GM19455 (cell line): ENCODE data around the gene MRPL32.

Experiments
- ATAC-seq: cut with Tn5 transposase; IDR thresholded peaks from one replicate; pipeline ENCODE4 v1.9.1; 2021; ENCODE audit not compliant: unreplicated experiment

Gene MRPL32

GRCh38 chr7:42964293-42964692, 32.1 kb downstream of the MRPL32 start:
- no peak for ATAC-seq

- no peak for ATAC-seq
Observed at GRCh38 chr7:42964849-42965805, 33.0 kb downstream of the MRPL32 start.

- no peak for ATAC-seq
Observed at GRCh38 chr7:42967391-42967790, 35.2 kb downstream of the MRPL32 start.

GRCh38 chr7:42972699-42973500, 40.7 kb downstream of the MRPL32 start:
- ATAC-seq = no peak

GRCh38 chr7:42976371-42976770, 44.2 kb downstream of the MRPL32 start:
- ATAC-seq = no peak

- ATAC-seq = no peak
Observed at GRCh38 chr7:42978496-42978895, 46.3 kb downstream of the MRPL32 start.

- no peak for ATAC-seq
Observed at GRCh38 chr7:42980084-42980483, 47.9 kb downstream of the MRPL32 start.

- ATAC-seq = no peak
Observed at GRCh38 chr7:42980514-42980913, 48.3 kb downstream of the MRPL32 start.

GRCh38 chr7:42981601-42982000, 49.4 kb downstream of the MRPL32 start:
- no peak for ATAC-seq

- no peak for ATAC-seq
Observed at GRCh38 chr7:42982604-42983115, 50.5 kb downstream of the MRPL32 start.

GRCh38 chr7:42984137-42984536, 52.0 kb downstream of the MRPL32 start:
- ATAC-seq = no peak

- no peak for ATAC-seq
Observed at GRCh38 chr7:42986213-42986612, 54.0 kb downstream of the MRPL32 start.

- no peak for ATAC-seq
Observed at GRCh38 chr7:42986781-42987248, 54.6 kb downstream of the MRPL32 start.
